Breast epithelium (tissue), 4 donors: ENCODE results near the gene SLC25A31. TPM values are rescaled to one million over a fixed set of nuclear protein-coding genes. Genes with fewer than 3 reads are reported as not detected.

ENCODE experiments used
- DNase-seq, 2 donors: peaks; one replicate each; pipeline ENCODE4 v3.0.0-alpha.2; 2019; ENCODE audit warnings: low spot score in 2 of 2
- H3K27ac ChIP-seq, 2 donors: fragments of 200-600 bp; sonication (generic) in 1 of 2; one replicate each; pipeline ENCODE4 v1.5.1; 2016 to 2019; ENCODE audit warnings: mild to moderate bottlenecking in 1 of 2
- H3K27me3 ChIP-seq, 2 donors: fragments of 200-600 bp; sonication (generic) in 1 of 2; one replicate each; pipeline versions ENCODE4 v1.5.1 to v1.6.0; 2017 to 2019; ENCODE audit warnings: control low read depth in 1 of 2, mild to moderate bottlenecking in 1 of 2
- H3K36me3 ChIP-seq: fragments of 200-600 bp; one replicate; pipeline ENCODE4 v1.5.1; 2019
- H3K4me1 ChIP-seq, 2 donors: fragments of 200-600 bp; sonication (generic); one replicate each; pipeline ENCODE4 v1.5.1; 2016 to 2019; ENCODE audit warnings: control low read depth in 1 of 2
- H3K4me3 ChIP-seq, 3 donors: fragments of 200-600 bp; sonication (generic); 1 replicate in 2 of 3; 2 replicates in 1 of 3; pipeline ENCODE4 v1.5.1; 2016 to 2019; ENCODE audit warnings: mild to moderate bottlenecking in 3 of 3, moderate library complexity in 2 of 3
- H3K9me3 ChIP-seq, 2 donors: fragments of 200-600 bp; sonication (generic) in 1 of 2; one replicate each; pipeline ENCODE4 v1.5.1; 2016 to 2019; ENCODE audit warnings: control low read depth in 1 of 2
- POLR2A ChIP-seq: fragments of 450-650 bp; IDR thresholded peaks from one replicate; pipeline ENCODE4 v1.6.1; 2016; ENCODE audit warnings: antibody characterized with exemption, mild to moderate bottlenecking, moderate library complexity
- POLR2AphosphoS5 ChIP-seq, 3 donors: sonication (generic); formaldehyde crosslinking; IDR thresholded peaks; one replicate each; pipeline ENCODE4 v1.6.1; 2017; ENCODE audit warnings: antibody characterized with exemption in 3 of 3
- intact Hi-C: fragments of 100-400 bp; cut with DNase I; formaldehyde crosslinking; loops from one replicate; pipeline ENCODE4 v1.15.1; 2023; ENCODE audit warnings: low total_unique reads
- total RNA-seq, 3 donors: library from RNA; depleted of rRNA; stranded (reverse); fragments of >200 nt; gene quantifications; one replicate each; pipeline ENCODE4 v1.1.0, GENCODE V29; 2016
- TF ChIP-seq, protein P1 (sequence below), 3 donors: fragments of 450-650 bp; IDR thresholded peaks; one replicate each; pipeline ENCODE4 v1.5.1; 2016 to 2017; ENCODE audit warnings: antibody characterized with exemption in 3 of 3, mild to moderate bottlenecking in 3 of 3, moderate library complexity in 3 of 3

Gene SLC25A31
- total RNA-seq, 3 donors from 2014 or later, result not detected

DNA sequence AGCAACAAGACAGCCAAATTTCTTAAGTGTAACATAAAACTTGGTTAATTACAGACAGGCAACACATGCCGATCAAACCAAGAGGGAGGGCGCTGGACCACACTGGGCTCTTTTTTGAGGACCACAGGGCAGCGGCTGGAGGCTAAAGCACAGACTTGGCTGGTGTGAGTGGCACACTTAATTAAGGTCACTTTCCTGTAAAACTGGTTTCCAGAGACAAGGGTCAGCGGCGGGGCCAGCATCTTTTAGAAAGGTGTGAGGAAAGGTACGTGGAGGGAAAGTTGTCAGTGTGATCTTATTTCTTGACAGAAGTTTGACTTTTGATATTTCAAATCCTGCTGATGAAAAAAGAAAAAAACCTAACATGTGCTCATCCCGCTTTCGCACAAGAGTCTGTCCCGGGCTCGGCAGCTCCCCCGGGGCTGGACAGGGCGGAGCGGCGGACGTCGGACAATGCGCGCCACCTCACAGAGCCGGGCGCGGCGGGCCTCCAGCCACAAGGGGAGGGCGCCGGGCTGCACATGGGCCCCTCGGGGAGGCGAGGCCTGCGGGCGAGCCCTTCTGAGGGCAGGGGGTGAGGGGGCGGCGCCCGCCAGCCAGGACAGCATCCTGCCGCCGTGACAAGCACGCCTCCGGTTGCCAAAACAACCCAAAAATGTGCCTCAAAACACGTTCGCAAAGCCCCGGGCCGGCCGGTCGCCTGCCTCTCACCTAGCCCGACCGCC, 51.3 kb downstream of the SLC25A31 start:
- peak overlapping the region; percentile 88 to 95 for H3K27ac ChIP-seq
- no peaks in the 10 kb centered on the region for H3K36me3 ChIP-seq
- H3K4me3 ChIP-seq, result peak overlapping the region; percentile 53 to 84 (median 79)
- TF ChIP-seq POLR2AphosphoS5 (IDR thresholded peaks at IDR 0.05), result no peak
- TF ChIP-seq, protein P1, sequence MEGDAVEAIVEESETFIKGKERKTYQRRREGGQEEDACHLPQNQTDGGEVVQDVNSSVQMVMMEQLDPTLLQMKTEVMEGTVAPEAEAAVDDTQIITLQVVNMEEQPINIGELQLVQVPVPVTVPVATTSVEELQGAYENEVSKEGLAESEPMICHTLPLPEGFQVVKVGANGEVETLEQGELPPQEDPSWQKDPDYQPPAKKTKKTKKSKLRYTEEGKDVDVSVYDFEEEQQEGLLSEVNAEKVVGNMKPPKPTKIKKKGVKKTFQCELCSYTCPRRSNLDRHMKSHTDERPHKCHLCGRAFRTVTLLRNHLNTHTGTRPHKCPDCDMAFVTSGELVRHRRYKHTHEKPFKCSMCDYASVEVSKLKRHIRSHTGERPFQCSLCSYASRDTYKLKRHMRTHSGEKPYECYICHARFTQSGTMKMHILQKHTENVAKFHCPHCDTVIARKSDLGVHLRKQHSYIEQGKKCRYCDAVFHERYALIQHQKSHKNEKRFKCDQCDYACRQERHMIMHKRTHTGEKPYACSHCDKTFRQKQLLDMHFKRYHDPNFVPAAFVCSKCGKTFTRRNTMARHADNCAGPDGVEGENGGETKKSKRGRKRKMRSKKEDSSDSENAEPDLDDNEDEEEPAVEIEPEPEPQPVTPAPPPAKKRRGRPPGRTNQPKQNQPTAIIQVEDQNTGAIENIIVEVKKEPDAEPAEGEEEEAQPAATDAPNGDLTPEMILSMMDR (IDR thresholded peaks at IDR 0.05), result no peak
- no peak for TF ChIP-seq POLR2A
- no peaks in the 10 kb centered on the region for H3K4me1 ChIP-seq
- H3K27me3 ChIP-seq, result no peaks in the 10 kb centered on the region
- H3K9me3 ChIP-seq, result no peaks in the 10 kb centered on the region
- peak; percentile 28 to 61 for DNase-seq
- intact Hi-C loops, result no loop called here

DNA sequence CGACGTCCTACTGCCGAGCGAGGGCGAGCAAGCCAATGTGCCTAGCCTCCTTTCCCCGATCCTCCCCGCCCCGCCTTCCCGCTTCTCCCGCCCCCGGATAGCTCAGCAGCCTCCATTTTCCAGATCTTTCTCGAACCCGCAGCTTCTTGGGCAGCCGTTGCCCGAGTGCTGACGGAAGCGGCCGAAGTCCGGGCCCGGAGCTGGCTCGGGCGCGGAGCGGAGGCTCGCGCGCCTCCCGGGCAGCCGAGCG, 51.8 kb downstream of the SLC25A31 start:
- TF ChIP-seq, protein P1 (IDR thresholded peaks at IDR 0.05), result no peak
- TF ChIP-seq POLR2A, result no peak
- no peak for TF ChIP-seq POLR2AphosphoS5 (IDR thresholded peaks at IDR 0.05)
- Histone ChIP-seq H3K9me3 (no peaks in the 10 kb centered on the region), H3K4me1 (no peaks in the 10 kb centered on the region), H3K4me3 (peak overlapping the region; percentile 53 to 84 (median 79)), H3K36me3 (no peaks in the 10 kb centered on the region), H3K27ac (peak overlapping the region; percentile 88 to 95), H3K27me3 (no peaks in the 10 kb centered on the region)
- intact Hi-C loops, result no loop called here
- peak in 1 of 2 donors; percentile 72 for DNase-seq

DNA sequence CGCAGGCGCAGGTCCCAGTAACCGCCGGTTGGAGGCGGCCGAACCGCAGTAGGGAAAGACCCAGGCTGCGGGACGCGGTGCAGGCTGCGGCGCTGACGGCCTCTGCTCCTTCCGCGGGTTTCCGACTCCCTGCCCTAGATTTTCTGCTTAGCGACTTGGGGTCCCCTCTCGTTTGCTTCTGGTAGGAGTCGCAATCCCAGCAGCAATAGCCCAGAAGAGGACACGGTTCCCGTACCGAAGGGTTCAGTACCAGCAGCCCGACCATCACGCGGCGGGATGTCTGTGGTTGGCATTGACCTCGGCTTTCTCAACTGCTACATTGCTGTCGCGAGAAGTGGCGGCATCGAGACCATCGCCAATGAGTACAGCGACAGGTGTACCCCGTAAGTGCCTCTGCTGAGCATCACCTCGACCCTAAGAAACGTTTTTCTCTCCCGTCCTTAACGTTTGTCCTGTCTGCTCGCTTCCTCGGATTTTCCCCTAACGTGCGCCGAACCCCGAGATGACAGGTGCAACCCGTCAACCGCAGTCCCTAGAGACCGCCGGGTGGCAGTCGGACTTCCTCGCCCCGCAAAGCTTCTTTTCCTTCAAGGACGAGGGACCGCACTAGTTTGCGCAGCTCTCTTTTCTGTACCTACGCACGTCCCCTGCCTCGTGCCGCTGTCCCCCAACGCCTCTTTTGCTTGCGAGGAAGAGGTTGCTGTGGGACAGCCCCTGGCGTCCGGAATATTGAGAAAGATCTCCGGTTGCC, 52.2 kb downstream of the SLC25A31 start, which contains the start of gene HSPA4L:
Gene HSPA4L, plus strand, starts transcription at position 48 of the 751 bp plus-strand sequence. Its CDS starts 229 bp downstream, at position 277.
- Histone ChIP-seq H3K4me3 (peak within 1 kb of the TSS; percentile 53 to 84 (median 79)), H3K36me3 (no peaks in the 10 kb centered on the region), H3K4me1 (no peaks in the 10 kb centered on the region), H3K27ac (peak within 1 kb of the TSS; percentile 88 to 95), H3K9me3 (no peaks in the 10 kb centered on the region), H3K27me3 (no peaks in the 10 kb centered on the region)
- DNase-seq, result peak; percentile 55 to 77
- peak; percentile 80 for TF ChIP-seq POLR2A
- TF ChIP-seq POLR2AphosphoS5 (IDR thresholded peaks at IDR 0.05), result peak; percentile 22 to 86 (median 44)
- TF ChIP-seq, protein P1 (IDR thresholded peaks at IDR 0.05), result peak; percentile 9 to 40 (median 32)
- intact Hi-C loops, result no loop called here

DNA sequence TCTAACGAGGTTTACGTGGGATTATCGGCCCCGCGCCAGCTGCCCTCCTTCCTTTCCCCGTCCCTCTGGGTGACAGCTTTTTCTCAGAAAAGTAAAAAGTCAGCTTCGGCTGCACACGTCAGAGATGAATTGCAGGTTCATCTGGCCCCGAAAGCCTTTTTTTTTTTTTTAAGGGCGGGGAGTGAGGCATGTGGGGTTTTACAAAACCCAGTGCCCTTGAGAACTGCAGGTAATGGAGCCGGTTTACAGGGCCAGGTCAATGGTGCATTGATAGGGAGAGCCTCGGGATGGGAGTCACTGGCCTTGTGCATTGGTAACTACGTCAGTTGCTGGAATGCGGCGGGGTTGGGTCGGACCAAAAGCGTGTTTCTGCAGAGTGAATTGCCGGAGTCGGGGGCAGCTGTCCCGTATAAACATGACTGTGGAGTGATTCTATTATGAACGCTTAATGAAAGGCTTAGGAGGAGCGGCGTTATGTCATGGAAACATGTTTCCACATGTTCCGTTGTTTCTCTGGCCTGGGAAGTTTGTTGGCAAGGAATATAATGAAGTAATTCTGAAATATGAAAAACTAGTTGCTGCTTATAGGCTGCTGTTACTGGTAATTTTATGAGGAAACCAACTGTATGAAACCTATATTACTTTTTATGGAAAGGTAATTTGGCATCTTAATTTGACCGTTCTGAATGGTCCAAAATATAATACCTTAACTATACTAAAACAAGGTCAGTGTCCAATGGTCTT, 53.0 kb downstream of the SLC25A31 start:
- Histone ChIP-seq H3K4me3 (peak overlapping the region; percentile 53 to 84 (median 79)), H3K9me3 (no peaks in the 10 kb centered on the region), H3K27me3 (no peaks in the 10 kb centered on the region), H3K4me1 (no peaks in the 10 kb centered on the region), H3K36me3 (no peaks in the 10 kb centered on the region), H3K27ac (peak overlapping the region; percentile 88 to 95)
- peak; percentile 58 to 81 for DNase-seq
- intact Hi-C loops, result no loop called here
- peak in 2 of 3 donors; percentile 14 to 61 for TF ChIP-seq POLR2AphosphoS5 (IDR thresholded peaks at IDR 0.05)
- TF ChIP-seq, protein P1 (IDR thresholded peaks at IDR 0.05), result no peak
